ENCODE results near the gene DDX51. TPM values are rescaled to one million over a fixed set of nuclear protein-coding genes. Genes with fewer than 3 reads are reported as not detected.

The DDX51 gene
- total and polyA plus RNA-seq, 2 of the 13 experiments (the other 11 are each of a cell fraction or from before 2014, with no cell fraction given) = 10.1 TPM

- Histone ChIP-seq H3K4me3 (replicated peaks in 1 of 3; ENCODE audit: insufficient read depth in 1 of 3, low read depth in 2 of 3, low read length in 3 of 3) (peak overlapping the region; percentile 85 to 99 (median 93)), H3K27ac (ENCODE audit: extremely low read length, insufficient read depth, low read length) (no peak overlapping the region), H3K9me3 (ENCODE audit: low read length) (no peaks in the 10 kb centered on the region), H3K4me2 (ENCODE audit: low read depth, low read length) (peak overlapping the region; percentile 94), H4K20me1 (ENCODE audit: insufficient read depth, low read length) (no peaks in the 10 kb centered on the region), H3K79me2 (ENCODE audit: insufficient read depth, low read length) (peaks cover 26% of the 10 kb centered on the region), H3K27me3 (ENCODE audit: control insufficient read depth in 1 of 2, insufficient read depth in 2 of 2, low read length in 2 of 2) (no peaks in the 10 kb centered on the region; a peak in 1 of 5 replicates), H3K36me3 (replicated peaks in 1 of 2; ENCODE audit: control insufficient read depth in 1 of 2, insufficient read depth in 2 of 2, low read length in 2 of 2) (peaks cover 26 to 36% of the 10 kb centered on the region in 2 experiments), H3K4me1 (ENCODE audit: insufficient read depth, low read length) (peaks cover 17% of the 10 kb centered on the region), H3K9ac (ENCODE audit: insufficient read depth, low read depth, low read length) (peak overlapping the region; percentile 80), H2AFZ (ENCODE audit: low read length) (no peak overlapping the region)
- 84% methylated on average over 24 of the region's 24 CpGs for WGBS (ENCODE audit: low lambda C conversion rate)
- in situ Hi-C loops (cut with HindIII; ENCODE audit: extremely low pct_ligation_motif_present, low pct_unique_long_range_greater_than_20kb) = no loop called here
- CTCF ChIA-PET (ENCODE audit: low intra/inter-chr PET ratio, low total read pairs) = no interaction called here
- POLR2A ChIA-PET = no interaction called here
- intact Hi-C loops (cut with micrococcal nuclease; ENCODE audit: unreplicated experiment) = no loop called here
- TF ChIP-seq FOXA3 (CRISPR knock-in tag; IDR thresholded peaks at IDR 0.05) = no peak
- 0 out of 2 replicates have a peak, but pooled peaks have one; percentile 15 for TF ChIP-seq TAF1 (CRISPR knock-in tag; IDR thresholded peaks at IDR 0.05)
- TF ChIP-seq ZNF891 (CRISPR knock-in tag; IDR thresholded peaks at IDR 0.05) = 0 out of 2 replicates have a peak, but pooled peaks have one; percentile 1
- no peak for TF ChIP-seq HDAC6 (IDR thresholded peaks at IDR 0.05; ENCODE audit: low read depth, low read length)
- no peak for TF ChIP-seq ZNF331 (CRISPR knock-in tag; IDR thresholded peaks at IDR 0.05)
- no peak for TF ChIP-seq PLSCR1 (CRISPR knock-in tag; IDR thresholded peaks at IDR 0.05; ENCODE audit: borderline replicate concordance)
- no TSS peak for BruUV-seq (replicated peaks)
- FAIRE-seq (no peak), ATAC-seq (no peak), DNase-seq (ENCODE audit: low spot score) (no peak)
Measured at GRCh38 chr12:132142679-132143335, 1.3 kb downstream of the DDX51 start.
